ENCODE measurements around the gene MOK.
"Not testable (repeated sequence)": the region's sequence is repeated elsewhere in the genome, so short reads cannot be mapped to it uniquely, and the experiment has no call there.

MOK gene

GRCh38 chr14:102246071-102246470 is 58.9 kb downstream of the MOK start:
- DNase-seq: no peak

DNA sequence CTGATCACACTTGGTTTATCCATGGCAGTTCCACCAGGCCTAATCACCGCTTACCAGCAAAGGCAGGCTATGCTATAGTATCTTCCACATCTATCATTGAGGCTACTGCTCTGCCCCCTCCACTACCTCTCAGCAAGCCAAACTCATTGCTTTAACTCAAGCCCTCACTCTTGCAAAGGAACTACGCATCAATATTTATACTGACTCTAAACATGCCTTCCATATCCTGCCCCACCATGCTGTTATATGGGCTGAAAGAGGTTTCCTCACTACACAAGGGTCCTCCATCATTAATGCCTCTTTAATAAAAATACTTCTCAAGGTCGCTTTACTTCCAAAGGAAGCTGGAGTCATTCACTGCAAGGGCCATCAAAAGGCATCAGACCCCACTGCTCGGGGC is 61.2 kb downstream of the MOK start:
- DNase-seq: not testable (repeated sequence)

GRCh38 chr14:102241147-102241546 is 63.8 kb downstream of the MOK start:
- DNase-seq: no peak

GRCh38 chr14:102240481-102240880 is 64.5 kb downstream of the MOK start:
- not testable (repeated sequence) for DNase-seq

DNA sequence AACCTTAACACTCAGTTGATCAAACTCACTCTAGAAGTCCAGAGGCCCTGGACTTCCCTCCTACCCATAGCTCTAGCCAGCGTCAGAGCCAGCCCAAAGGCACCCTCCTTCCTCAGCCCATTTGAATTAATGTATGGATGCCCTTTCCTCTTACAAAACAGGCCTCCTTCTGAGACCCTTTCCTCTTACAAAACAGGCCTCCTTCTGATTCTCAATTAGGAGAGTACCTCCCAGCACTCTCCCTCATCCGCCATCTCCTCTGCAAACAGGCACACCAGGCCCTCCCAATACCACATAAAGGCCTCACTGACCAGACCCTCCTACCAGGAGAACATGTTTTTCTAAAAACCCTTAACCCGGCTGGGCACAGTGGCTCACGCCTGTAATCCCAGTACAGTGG is 65.7 kb downstream of the MOK start:
- DNase-seq: no peak

- DNase-seq: no peak
Observed at GRCh38 chr14:102238766-102239165, 66.2 kb downstream of the MOK start.

DNA sequence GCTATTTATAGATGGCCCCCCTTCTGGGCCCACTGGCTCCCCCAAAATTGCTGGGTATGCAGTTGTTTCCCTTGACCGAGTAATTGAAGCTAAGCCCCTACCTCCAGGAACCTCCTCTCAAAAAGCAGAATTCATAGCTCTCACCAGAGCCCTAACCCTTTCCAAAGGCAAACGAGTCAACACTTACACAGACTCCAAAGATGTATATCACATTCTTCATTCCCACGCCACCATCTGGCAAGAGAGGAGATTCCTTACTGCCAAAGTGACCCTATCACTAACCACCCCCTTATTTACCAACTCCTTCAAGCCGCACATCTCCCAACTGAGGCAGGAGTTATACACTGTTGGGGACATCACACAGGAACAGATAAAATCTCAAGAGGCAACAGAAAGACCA is 66.8 kb downstream of the MOK start:
- no peak for DNase-seq

- no peak for DNase-seq
Observed at GRCh38 chr14:102236026-102236425, 68.9 kb downstream of the MOK start.

- peak; percentile 40 for DNase-seq
Observed at GRCh38 chr14:102235275-102235897, 69.6 kb downstream of the MOK start.

- no peak for DNase-seq
Observed at GRCh38 chr14:102234331-102235264, 70.4 kb downstream of the MOK start.

GRCh38 chr14:102233081-102233480 is 71.9 kb downstream of the MOK start:
- no peak for DNase-seq

DNA sequence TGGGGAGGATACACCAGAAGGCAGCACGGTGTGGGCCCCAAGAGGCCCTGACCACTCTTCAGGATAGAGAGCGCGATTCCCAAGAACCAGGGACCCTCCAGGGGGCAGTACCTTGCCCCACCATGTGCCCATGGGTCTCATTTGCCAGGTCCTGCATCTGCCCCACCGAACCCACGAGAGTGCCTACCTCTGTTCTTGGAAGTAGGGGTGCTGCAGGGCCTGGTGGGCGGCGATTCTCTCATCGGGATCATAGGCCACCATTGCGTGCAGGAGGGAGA is 72.7 kb downstream of the MOK start:
- no peak for DNase-seq

DNA sequence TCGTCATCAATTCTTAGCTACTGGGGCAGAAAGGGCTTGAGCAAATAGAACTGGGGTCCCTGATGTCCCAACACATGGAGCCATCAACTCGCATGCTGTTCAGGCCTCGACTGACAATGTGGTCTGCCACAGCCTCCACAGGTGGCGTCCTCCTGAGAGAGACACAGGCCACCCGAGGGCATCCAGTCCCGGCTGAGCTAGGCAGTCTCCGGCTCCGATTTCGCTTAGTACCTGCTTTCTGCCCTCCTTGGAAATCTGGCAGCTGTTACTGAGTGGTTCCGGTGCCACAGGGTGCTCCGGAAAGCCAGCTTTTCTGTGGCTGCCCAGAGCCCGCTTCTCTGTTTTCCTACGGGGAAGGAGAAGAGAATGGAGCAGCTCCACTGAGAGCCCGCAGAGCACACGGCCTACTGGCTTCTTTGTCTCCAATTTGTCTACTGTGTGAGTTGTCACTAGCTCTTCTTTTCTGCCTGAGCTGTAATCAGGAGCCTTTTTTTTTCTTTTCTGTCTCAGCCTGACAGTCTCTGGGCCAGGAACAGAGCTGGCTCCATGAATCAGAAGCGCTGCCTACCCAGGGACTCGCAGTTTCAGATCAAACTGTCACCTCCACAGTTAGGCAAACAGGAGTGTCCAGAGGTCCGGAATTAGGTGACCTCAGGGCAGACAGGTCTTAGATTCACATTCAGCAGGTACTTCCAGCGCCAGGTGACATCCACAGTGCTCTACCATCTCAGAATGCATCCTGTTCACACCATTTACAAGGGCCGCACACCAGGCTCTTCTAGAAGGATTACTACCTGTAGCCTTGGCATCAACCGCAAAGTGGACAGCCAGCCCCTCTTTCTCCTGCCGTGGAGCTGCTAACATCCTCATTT is 73.3 kb downstream of the MOK start:
- DNase-seq: no peak

- no peak for DNase-seq
Observed at GRCh38 chr14:102230481-102231210, 74.3 kb downstream of the MOK start.

- no peak for DNase-seq
Observed at GRCh38 chr14:102229739-102230092, 75.2 kb downstream of the MOK start.

- no peak for DNase-seq
Observed at GRCh38 chr14:102229071-102229738, 75.8 kb downstream of the MOK start.

DNA sequence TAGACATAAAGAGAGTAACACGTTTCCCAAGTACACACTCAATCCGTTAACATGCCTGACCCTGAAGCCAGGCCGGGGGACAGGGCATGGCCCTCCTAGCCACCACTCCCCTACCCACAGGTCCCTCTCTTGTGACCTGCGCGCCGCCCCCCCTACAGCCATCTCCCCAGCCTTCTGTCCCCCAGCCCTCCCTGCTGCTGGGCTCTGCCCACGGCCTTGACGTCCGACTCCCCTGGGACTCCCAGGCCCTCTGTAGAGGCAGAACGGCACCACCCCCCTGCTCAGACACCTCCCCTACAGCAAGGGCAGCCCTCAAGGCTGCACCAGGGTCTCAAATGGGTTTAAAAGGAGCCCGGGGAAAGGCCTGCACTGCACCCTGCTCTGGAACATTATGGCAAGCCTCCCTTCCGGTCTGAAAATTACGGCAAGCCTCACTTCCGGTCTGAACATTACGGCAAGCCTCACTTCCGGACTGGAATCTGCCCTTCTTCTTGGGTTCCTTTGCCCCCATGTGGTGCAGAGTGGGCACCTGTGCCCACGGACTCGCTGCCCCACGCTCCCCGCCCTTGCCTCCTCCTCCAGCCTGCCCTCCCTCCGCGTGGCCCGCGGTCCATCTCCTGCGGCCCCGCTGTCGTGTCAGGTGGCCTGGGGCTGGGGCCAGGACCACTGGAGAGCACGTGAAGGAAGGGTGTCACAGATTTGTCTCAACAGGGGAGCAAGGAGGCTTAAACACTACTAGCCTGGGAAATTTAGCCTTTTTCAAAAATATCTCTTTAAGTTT is 77.6 kb downstream of the MOK start:
- DNase-seq: no peak

DNA sequence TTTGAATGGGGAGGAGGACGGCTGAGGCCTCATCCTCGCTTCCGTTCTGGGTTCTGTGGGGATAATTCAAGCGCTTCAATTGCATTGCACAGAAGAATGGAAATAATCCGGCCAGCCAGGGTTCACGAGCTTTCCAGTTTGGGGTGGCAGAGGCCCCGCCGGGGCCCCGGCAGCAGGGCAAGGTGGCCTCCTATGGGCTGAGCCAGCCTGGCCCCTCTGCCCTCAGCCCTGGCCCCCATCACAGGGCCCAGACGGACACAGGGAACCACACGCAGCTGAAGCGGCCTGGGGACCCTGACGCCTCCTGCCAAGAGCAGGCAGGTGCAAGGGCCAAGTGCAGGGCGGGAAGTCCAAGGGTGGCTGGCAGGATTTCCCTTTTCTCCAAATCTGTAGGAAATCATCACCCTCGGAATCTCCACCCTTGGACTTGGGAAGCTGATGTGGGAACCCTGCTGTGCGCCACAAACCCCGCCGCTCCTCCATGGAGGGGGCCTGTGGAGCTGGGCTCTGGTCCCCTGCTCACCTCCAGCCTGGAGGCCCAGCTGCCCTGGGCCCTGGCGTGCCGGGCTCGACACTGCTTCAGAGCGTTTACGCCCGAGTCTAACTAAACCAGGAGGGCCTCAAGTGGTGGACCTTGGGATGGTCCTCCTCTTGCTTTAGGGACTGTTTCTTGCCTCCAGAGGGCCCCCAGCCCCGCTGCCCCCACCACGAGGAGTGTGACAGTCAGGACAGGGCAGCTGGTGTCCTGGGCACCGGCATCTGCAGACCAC is 78.4 kb downstream of the MOK start:
- no peak for DNase-seq

GRCh38 chr14:102225936-102226335 is 79.0 kb downstream of the MOK start:
- no peak for DNase-seq

DNA sequence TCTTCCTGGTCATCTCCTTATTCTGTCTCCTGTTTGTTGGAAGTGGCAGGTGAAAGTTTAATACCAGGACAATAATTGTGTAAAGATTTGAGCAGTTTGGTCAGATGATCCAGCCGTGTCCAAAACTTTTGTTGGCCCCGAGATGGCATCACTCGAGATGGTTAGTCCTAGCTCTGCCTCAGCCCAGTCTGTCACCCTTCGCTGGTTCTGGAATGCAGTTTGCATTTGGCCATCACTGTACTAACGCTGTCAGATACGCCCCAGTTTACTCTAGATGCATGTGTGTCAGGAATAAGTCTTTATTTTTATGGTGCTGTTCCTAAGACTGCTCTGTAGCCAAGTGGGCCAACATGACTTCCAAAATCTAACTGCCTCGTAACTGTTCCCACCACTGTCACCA is 79.6 kb downstream of the MOK start:
- DNase-seq: no peak

GRCh38 chr14:102223682-102224081 is 81.3 kb downstream of the MOK start:
- no peak for DNase-seq
